HG03135 (cell line): ENCODE data around the gene PIGW.

Source experiments
- ATAC-seq: cut with Tn5 transposase; IDR thresholded peaks from one replicate; pipeline ENCODE4 v1.9.1; 2021; ENCODE audit warnings: mild to moderate bottlenecking, moderate library complexity; ENCODE audit not compliant: unreplicated experiment

PIGW gene

GRCh38 chr17:36545465-36546417, 11.0 kb downstream of the PIGW start:
- peak; percentile 64 for ATAC-seq

- no peak for ATAC-seq
These were observed 11.8 kb downstream of the PIGW start for GRCh38 chr17:36546418-36547093.

- ATAC-seq, result no peak
These were observed 13.0 kb downstream of the PIGW start for GRCh38 chr17:36547776-36548175.

GRCh38 chr17:36550491-36551417, 16.0 kb downstream of the PIGW start:
- no peak for ATAC-seq

GRCh38 chr17:36553459-36553858, 18.7 kb downstream of the PIGW start:
- ATAC-seq, result no peak

- ATAC-seq, result no peak
These were observed 31.3 kb downstream of the PIGW start for GRCh38 chr17:36566081-36566480.

- no peak for ATAC-seq
These were observed 40.2 kb downstream of the PIGW start for GRCh38 chr17:36575028-36575427.

GRCh38 chr17:36576793-36577192, 42.0 kb downstream of the PIGW start:
- ATAC-seq, result no peak

- no peak for ATAC-seq
These were observed 43.9 kb downstream of the PIGW start for GRCh38 chr17:36578671-36579070.

GRCh38 chr17:36583787-36584186, 49.0 kb downstream of the PIGW start:
- no peak for ATAC-seq

- ATAC-seq, result no peak
These were observed 51.4 kb downstream of the PIGW start for GRCh38 chr17:36586138-36586537.
